Right lobe of liver (tissue), 6 donors: Measurements from ENCODE around the gene KRTAP4-12. TPM values are rescaled to one million over a fixed set of nuclear protein-coding genes. Genes with fewer than 3 reads are reported as not detected.
"Not testable (repeated sequence)": the region's sequence is repeated elsewhere in the genome, so short reads cannot be mapped to it uniquely, and the experiment has no call there.

Experiments used
- ATAC-seq, 4 donors: fragments of 200-7000 bp; cut with Tn5 transposase; one replicate each; pipeline ENCODE4 v1.9.1; 2020; ENCODE audit warnings: mild to moderate bottlenecking in 4 of 4, moderate library complexity in 4 of 4
- DNase-seq, 3 donors: peaks; one replicate each; pipeline ENCODE4 v3.0.0-alpha.2; 2020
- H3K27ac ChIP-seq, 3 donors: fragments of 200-600 bp; one replicate each; pipeline ENCODE4 v1.8.0; 2022
- H3K27me3 ChIP-seq, 2 donors: fragments of 200-600 bp; one replicate each; pipeline ENCODE4 v1.8.0; 2022
- H3K36me3 ChIP-seq, 4 donors: fragments of 200-600 bp; sonication (generic) in 1 of 4; one replicate each; pipeline versions ENCODE4 v1.5.1 to v1.8.0; 2017 to 2022; ENCODE audit warnings: control low read depth in 1 of 4
- H3K4me1 ChIP-seq, 4 donors: fragments of 200-600 bp; sonication (generic) in 1 of 4; one replicate each; pipeline versions ENCODE4 v1.5.1 to v1.8.0; 2017 to 2022; ENCODE audit warnings: control low read depth in 1 of 4
- H3K4me3 ChIP-seq, 3 donors: fragments of 200-600 bp; one replicate each; pipeline ENCODE4 v1.8.0; 2022
- H3K9me3 ChIP-seq, 4 donors: fragments of 200-600 bp; sonication (generic) in 1 of 4; one replicate each; pipeline versions ENCODE4 v1.5.1 to v1.8.0; 2017 to 2022; ENCODE audit warnings: control low read depth in 1 of 4
- CTCF ChIP-seq, 4 donors: fragments of 200-600 bp in 3 of 4; fragments of 450-650 bp in 1 of 4; IDR thresholded peaks; one replicate each; pipeline versions ENCODE4 v1.5.1 to v1.8.0; 2016 to 2022; ENCODE audit warnings: antibody characterized with exemption in 4 of 4, mild to moderate bottlenecking in 2 of 4
- POLR2A ChIP-seq: fragments of 450-650 bp; IDR thresholded peaks from one replicate; pipeline ENCODE4 v1.6.1; 2017; ENCODE audit warnings: antibody characterized with exemption, mild to moderate bottlenecking
- WGBS: methylation state at CpG from one replicate; pipeline ENCODE4 v1.1.6; 2018; ENCODE audit warnings: low coverage, low lambda C conversion rate; ENCODE audit not compliant: insufficient coverage; ENCODE audit errors: missing lambda C conversion rate; 5-methylcytosine and 5-hydroxymethylcytosine counted together
- intact Hi-C, 2 donors: fragments of 100-400 bp; cut with DNase I; formaldehyde crosslinking; loops; one replicate each; pipeline versions ENCODE4 v1.11.2 to v1.14.1; 2022
- total RNA-seq, 6 experiments: library from RNA; depleted of rRNA in 2 of 6; stranded (reverse); fragments of >200 nt in 2 of 6; fragmentation: NEBNext Ultra II Directional in 3 of 6; extraction: Animal tissue kit (Norgen Biotek cat#: 25700) in 3 of 6; gene quantifications; one replicate each; pipeline versions ENCODE4 v1.1.0 to v1.2.4, GENCODE V29; 2016 to 2023
- donor health status: DM: no; HTN: yes; CAD: no.
- donor health status: DM: no; HTN: no; CAD: no.
- donor health status: DM: no; HTN: no; CAD: no.
- donor health status: DM: no; HTN: yes; CAD: no.
- donor health status: DM: no; HTN: yes; CAD: no.

Gene KRTAP4-12
- total RNA-seq, 6 experiments from 2014 or later, result not detected

GRCh38 chr17:41153856-41154255 lies 29.9 kb upstream of the KRTAP4-12 start:
- DNase-seq, result no peak
- no peak overlapping the region for H3K27ac ChIP-seq
- no peaks in the 10 kb centered on the region for H3K9me3 ChIP-seq
- WGBS, result 14% methylated on average over 2 of the region's 2 CpGs
- no peaks in the 10 kb centered on the region for H3K27me3 ChIP-seq
- no peak for ATAC-seq
- H3K4me1 ChIP-seq, result no peaks in the 10 kb centered on the region
- intact Hi-C loops, result no loop called here
- H3K36me3 ChIP-seq, result no peaks in the 10 kb centered on the region
- TF ChIP-seq CTCF (IDR thresholded peaks at IDR 0.05) (no peak), POLR2A (no peak)
- H3K4me3 ChIP-seq, result no peak overlapping the region

GRCh38 chr17:41151525-41151924 lies 27.5 kb upstream of the KRTAP4-12 start:
- Histone ChIP-seq H3K36me3 (no peaks in the 10 kb centered on the region), H3K4me1 (no peaks in the 10 kb centered on the region), H3K9me3 (no peaks in the 10 kb centered on the region), H3K27me3 (no peaks in the 10 kb centered on the region), H3K27ac (no peak overlapping the region), H3K4me3 (no peak overlapping the region)
- no peak for ATAC-seq
- intact Hi-C loops, result no loop called here
- no peak for TF ChIP-seq POLR2A
- TF ChIP-seq CTCF (IDR thresholded peaks at IDR 0.05), result no peak
- DNase-seq, result no peak
- 38% methylated on average over 2 of the region's 2 CpGs for WGBS

- Histone ChIP-seq H3K27me3 (no peaks in the 10 kb centered on the region), H3K36me3 (no peaks in the 10 kb centered on the region), H3K4me1 (no peaks in the 10 kb centered on the region), H3K27ac (no peak overlapping the region), H3K4me3 (no peak overlapping the region), H3K9me3 (no peaks in the 10 kb centered on the region)
- no peak for DNase-seq
- no peak for ATAC-seq
- TF ChIP-seq POLR2A (no peak), CTCF (IDR thresholded peaks at IDR 0.05) (no peak)
- intact Hi-C loops, result no loop called here
- 67% methylated on average over 4 of the region's 4 CpGs for WGBS
Observed at GRCh38 chr17:41150026-41150425, 26.0 kb upstream of the KRTAP4-12 start.

GRCh38 chr17:41149652-41149985 lies 25.6 kb upstream of the KRTAP4-12 start, which contains the start of gene KRTAP4-5:
TSS of gene KRTAP4-5 (minus strand) at chr17:41149825. CDS start at chr17:41149767, 58 bp downstream.
- Histone ChIP-seq H3K36me3 (no peaks in the 10 kb centered on the region), H3K27ac (no peak within 1 kb of the TSS), H3K4me3 (no peak within 1 kb of the TSS), H3K4me1 (no peaks in the 10 kb centered on the region), H3K27me3 (no peaks in the 10 kb centered on the region), H3K9me3 (no peaks in the 10 kb centered on the region)
- DNase-seq (no peak), ATAC-seq (no peak)
- intact Hi-C loops, result no loop called here
- 13% methylated on average over 1 of the region's 2 CpGs for WGBS
- TF ChIP-seq CTCF (IDR thresholded peaks at IDR 0.05), result no peak
- no peak for TF ChIP-seq POLR2A

GRCh38 chr17:41148971-41149651 lies 25.1 kb upstream of the KRTAP4-12 start:
- H3K4me3 ChIP-seq, H3K27me3 ChIP-seq, H3K9me3 ChIP-seq, H3K36me3 ChIP-seq, H3K4me1 ChIP-seq, intact Hi-C loops, DNase-seq, ATAC-seq, H3K27ac ChIP-seq: not testable (repeated sequence)
- WGBS, result 52% methylated on average over 4 of the region's 10 CpGs
